Thyroid gland (tissue), 4 donors: ENCODE measurements around the gene CNTN1. TPM values are rescaled to one million over a fixed set of nuclear protein-coding genes. Genes with fewer than 3 reads are reported as not detected.

Experiments used
- DNase-seq, 2 donors: peaks; one replicate each; pipeline ENCODE4 v3.0.0-alpha.2; 2019
- H3K27ac ChIP-seq, 3 donors: fragments of 200-600 bp; sonication (generic); 1 replicate in 2 of 3; 2 replicates in 1 of 3; pipeline ENCODE4 v1.5.1; 2016 to 2019; ENCODE audit warnings: mild to moderate bottlenecking in 1 of 3, moderate library complexity in 1 of 3
- H3K27me3 ChIP-seq: fragments of 200-600 bp; sonication (generic); one replicate; pipeline ENCODE4 v1.5.1; 2019
- H3K36me3 ChIP-seq, 2 donors: fragments of 200-600 bp; sonication (generic); one replicate each; pipeline ENCODE4 v1.5.1; 2016 to 2019
- H3K4me1 ChIP-seq, 2 donors: fragments of 200-600 bp; sonication (generic); one replicate each; pipeline ENCODE4 v1.5.1; 2017 to 2019
- H3K4me3 ChIP-seq, 3 donors: fragments of 200-600 bp; sonication (generic); replicated peaks in 1 of 3; 1 replicate in 2 of 3; 2 replicates in 1 of 3; pipeline ENCODE4 v1.5.1; 2016; ENCODE audit warnings: mild to moderate bottlenecking in 1 of 3
- H3K9me3 ChIP-seq: fragments of 200-600 bp; sonication (generic); one replicate; pipeline ENCODE4 v1.5.1; 2017
- CTCF ChIP-seq, 6 experiments: fragments of 200-600 bp in 3 of 6; fragments of 450-650 bp in 3 of 6; sonication (generic) in 3 of 6; IDR thresholded peaks; one replicate each; pipeline ENCODE4 v1.5.1; 2016 to 2019; ENCODE audit warnings: antibody characterized with exemption in 6 of 6, mild to moderate bottlenecking in 2 of 6, inconsistent platforms in 1 of 6, moderate library complexity in 1 of 6
- POLR2A ChIP-seq, 2 donors: fragments of 450-650 bp; IDR thresholded peaks; one replicate each; pipeline ENCODE4 v1.6.1; 2017; ENCODE audit warnings: antibody characterized with exemption in 2 of 2, mild to moderate bottlenecking in 2 of 2, moderate library complexity in 1 of 2
- WGBS, 2 donors: methylation state at CpG; one replicate each; pipeline ENCODE4 v1.1.5; 2017; 5-methylcytosine and 5-hydroxymethylcytosine counted together
- intact Hi-C: fragments of 100-400 bp; cut with DNase I; formaldehyde crosslinking; loops from one replicate; pipeline ENCODE4 v1.15.1; 2023
- total RNA-seq, 4 donors: library from RNA; depleted of rRNA; stranded (reverse); fragments of >200 nt; gene quantifications; one replicate each; pipeline ENCODE4 v1.2.3, GENCODE V29; 2016

Gene CNTN1
- total RNA-seq, 4 donors from 2014 or later, result 1.9 to 2.7 (median 2.0) TPM

GRCh38 chr12:40945772-40946171, 253.5 kb downstream of the CNTN1 start:
- Histone ChIP-seq H3K27ac (no peak overlapping the region), H3K36me3 (no peaks in the 10 kb centered on the region), H3K27me3 (no peaks in the 10 kb centered on the region), H3K4me3 (no peak overlapping the region), H3K4me1 (no peaks in the 10 kb centered on the region), H3K9me3 (no peaks in the 10 kb centered on the region)
- TF ChIP-seq CTCF (IDR thresholded peaks at IDR 0.05) (no peak), POLR2A (IDR thresholded peaks at IDR 0.05) (no peak)
- intact Hi-C loops, result loop anchor here (10.0 kb wide), 1 partner anchor 1079 kb away; no protein-coding TSS in a partner anchor
- no peak for DNase-seq
- 81 to 83% methylated on average over 2 of the region's 2 CpGs for WGBS, 2 donors

DNA sequence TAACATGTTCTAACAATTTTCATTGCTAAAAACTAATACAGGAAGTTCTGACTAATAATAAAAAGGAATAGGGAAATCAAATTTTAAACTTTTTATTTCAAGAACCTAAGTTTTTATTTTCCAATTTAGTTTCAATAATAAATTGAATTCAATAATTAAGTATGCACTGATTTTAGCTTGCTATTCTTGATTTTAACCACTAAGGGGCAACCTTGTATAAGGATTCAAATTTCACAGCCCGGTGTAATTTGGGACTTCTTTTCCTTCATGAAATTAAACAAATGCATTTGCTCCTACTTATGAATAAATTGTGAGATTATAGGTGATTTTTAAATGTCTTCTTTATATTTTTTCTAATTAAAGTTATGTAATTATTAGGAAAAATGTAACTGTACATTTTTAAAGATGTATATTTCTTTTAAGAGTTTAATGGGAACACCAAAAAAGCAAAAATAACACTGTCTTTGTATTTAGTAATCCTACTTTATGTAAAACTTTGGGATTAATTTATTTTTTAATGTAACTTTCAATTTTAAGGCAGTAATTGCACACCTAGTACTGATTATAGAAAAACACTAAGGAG, 254.5 kb downstream of the CNTN1 start:
- Histone ChIP-seq H3K27me3 (no peaks in the 10 kb centered on the region), H3K4me3 (no peak overlapping the region), H3K9me3 (no peaks in the 10 kb centered on the region), H3K27ac (no peak overlapping the region), H3K4me1 (no peaks in the 10 kb centered on the region), H3K36me3 (no peaks in the 10 kb centered on the region)
- peak in 4 of 6 experiments; percentile 17 to 75 (median 70) for TF ChIP-seq CTCF (IDR thresholded peaks at IDR 0.05)
- no peak for TF ChIP-seq POLR2A (IDR thresholded peaks at IDR 0.05)
- intact Hi-C loops, result loop anchor here (10.0 kb wide), 1 partner anchor 1078 kb away; no protein-coding TSS in a partner anchor
- DNase-seq, result no peak
- WGBS, 2 donors, result 5 to 6% methylated on average over 1 of the region's 1 CpG

DNA sequence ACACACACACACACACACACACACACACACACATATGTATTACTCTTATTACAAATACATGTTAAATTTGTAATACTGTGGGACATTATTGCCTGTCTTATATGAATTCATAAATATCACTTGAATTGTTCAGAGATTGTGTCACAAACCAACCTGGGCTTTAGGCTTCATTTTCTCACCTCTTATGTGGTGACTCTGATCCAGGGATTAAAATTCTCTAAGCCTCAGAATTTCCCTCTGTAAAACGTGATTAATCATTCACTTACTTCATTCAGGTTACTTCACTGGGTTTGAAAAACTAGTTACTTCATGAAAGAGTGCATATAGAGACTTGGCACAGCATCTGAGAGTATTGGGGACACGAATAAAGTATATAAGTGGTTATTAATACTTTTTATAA, 255.6 kb downstream of the CNTN1 start:
- Histone ChIP-seq H3K4me3 (no peak overlapping the region), H3K9me3 (no peaks in the 10 kb centered on the region), H3K36me3 (no peaks in the 10 kb centered on the region), H3K27me3 (no peaks in the 10 kb centered on the region), H3K27ac (no peak overlapping the region), H3K4me1 (no peaks in the 10 kb centered on the region)
- no peak for DNase-seq
- 61 to 67% methylated on average over 2 of the region's 2 CpGs for WGBS, 2 donors
- intact Hi-C loops, result loop anchor here (10.0 kb wide), 1 partner anchor 1077 kb away; no protein-coding TSS in a partner anchor
- TF ChIP-seq CTCF (IDR thresholded peaks at IDR 0.05) (no peak), POLR2A (IDR thresholded peaks at IDR 0.05) (no peak)

GRCh38 chr12:40953076-40953475, 260.8 kb downstream of the CNTN1 start:
- no peak for TF ChIP-seq CTCF (IDR thresholded peaks at IDR 0.05)
- H3K36me3 ChIP-seq, result no peaks in the 10 kb centered on the region
- no peaks in the 10 kb centered on the region for H3K27me3 ChIP-seq
- no peaks in the 10 kb centered on the region for H3K9me3 ChIP-seq
- intact Hi-C loops, result no loop called here
- no peak overlapping the region for H3K27ac ChIP-seq
- H3K4me3 ChIP-seq, result no peak overlapping the region
- no peak for DNase-seq
- 93 to 94% methylated on average over 2 of the region's 2 CpGs for WGBS, 2 donors
- H3K4me1 ChIP-seq, result no peaks in the 10 kb centered on the region

- intact Hi-C loops, result no loop called here
- no peak overlapping the region for H3K4me3 ChIP-seq
- H3K4me1 ChIP-seq, result no peaks in the 10 kb centered on the region
- WGBS, 2 donors, result 90 to 92% methylated on average over 1 of the region's 1 CpG
- no peaks in the 10 kb centered on the region for H3K9me3 ChIP-seq
- no peak for TF ChIP-seq POLR2A (IDR thresholded peaks at IDR 0.05)
- TF ChIP-seq CTCF (IDR thresholded peaks at IDR 0.05), result no peak
- H3K27ac ChIP-seq, result no peak overlapping the region
- H3K27me3 ChIP-seq, result no peaks in the 10 kb centered on the region
- DNase-seq, result no peak
- no peaks in the 10 kb centered on the region for H3K36me3 ChIP-seq
Observed at GRCh38 chr12:40957417-40957816, 265.2 kb downstream of the CNTN1 start.
